Measurements from ENCODE around the gene TEC.
"Not testable (repeated sequence)": the region's sequence is repeated elsewhere in the genome, so short reads cannot be mapped to it uniquely, and the experiment has no call there.

Gene TEC

DNA sequence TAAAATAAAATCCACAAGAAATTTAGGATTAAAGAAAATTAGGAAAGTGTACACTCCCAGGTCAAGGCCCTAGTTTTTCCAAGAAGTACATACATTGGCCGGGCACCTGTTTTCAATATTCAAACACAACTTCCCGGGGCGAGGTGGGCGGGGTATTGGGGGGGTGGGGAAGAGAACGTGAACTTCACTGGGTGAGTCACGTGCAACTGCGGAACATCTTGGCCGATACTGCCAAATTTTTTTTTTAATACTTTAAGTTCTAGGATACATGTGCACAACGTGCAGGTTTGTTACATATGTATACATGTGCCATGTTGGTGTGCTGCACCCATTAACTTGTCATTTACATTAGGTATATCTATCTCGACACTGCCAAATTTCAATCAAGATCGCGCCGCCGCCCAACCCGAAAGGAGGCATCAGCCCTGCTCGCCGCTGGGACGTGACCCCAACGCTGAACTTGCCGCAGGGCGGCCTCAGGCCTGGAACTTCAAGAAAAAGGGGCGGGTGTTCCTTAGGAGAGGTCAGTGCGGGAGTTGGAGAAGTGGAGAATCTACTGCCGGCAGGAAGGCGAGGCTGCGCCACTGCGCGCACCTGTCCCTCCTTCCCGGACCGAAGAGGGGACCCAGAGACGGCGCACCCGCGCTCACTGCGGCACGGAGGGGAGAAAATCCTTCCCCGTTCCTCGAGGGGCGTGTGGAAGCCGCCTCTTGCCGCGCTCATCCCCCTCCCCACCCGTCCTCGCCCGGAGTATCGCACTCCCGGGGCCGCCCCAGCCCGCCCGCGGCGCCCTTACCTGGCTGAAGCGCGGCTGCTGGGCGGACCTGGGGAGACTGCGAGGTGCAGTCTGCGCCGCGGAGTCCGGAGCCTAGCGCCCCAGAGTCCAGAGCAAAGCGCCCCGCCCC, at the start of gene TEC:
TEC (minus strand) TSS at position 883 of the 905 bp plus-strand sequence. CDS start 41,224 bp downstream, outside the sequence.
- peak; percentile 28 to 39 for DNase-seq

DNA sequence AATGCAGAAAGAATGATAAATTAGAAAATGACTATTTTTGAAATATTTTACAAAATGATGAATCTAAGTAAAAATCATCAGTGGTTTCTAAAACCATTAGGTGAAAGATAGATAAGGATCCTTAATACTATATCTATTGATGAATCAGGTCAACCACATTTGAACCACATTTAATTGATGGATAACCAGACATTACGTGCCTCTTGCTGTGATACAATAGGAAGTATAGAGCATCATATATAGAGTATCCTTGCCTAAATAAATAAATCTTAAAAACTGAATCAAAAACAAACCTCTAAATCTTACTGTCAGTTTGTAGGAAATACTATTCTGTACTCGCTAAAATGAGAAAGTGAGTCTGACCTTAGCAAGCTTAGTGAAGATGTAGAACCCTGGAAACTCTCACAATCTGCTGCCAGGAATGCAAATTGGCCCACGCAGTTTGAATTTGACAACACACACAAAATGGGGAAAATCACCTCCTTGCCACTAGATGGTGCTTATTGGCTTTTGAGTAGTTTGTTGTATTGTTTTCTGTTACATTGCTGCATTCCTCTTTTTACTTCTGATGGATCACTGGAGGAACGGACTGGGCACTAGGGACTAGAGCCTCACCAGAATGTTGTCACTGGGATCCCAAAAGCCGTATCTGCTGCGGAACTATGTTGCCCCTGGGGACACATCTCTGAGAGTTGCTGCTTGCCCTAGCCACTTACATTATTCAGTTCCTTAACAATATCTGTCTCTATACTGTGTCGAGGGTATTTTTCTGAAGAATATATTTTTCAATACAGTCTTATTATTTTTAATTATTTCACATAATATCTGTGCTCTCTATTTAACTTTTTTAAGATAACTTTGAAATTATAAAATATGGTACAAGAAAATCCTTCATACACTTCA, 46.3 kb upstream of the TEC start:
- peak; percentile 7 to 10 for DNase-seq

DNA sequence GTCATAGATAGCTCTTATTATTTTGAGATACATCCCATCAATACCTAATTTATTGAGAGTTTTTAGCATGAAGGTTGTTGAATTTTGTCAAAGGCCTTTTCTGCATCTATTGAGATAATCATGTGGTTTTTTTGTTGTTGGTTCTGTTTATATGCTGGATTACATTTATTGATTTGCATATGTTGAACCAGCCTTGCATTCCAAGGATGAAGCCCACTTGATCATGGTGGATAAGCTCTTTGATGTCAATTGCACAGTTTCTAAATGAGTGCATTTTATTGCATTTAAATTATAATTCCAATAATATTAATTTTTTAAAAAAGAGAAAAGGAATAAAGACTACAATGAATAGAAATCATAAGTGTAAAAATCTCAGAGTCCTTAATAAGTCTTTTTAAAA, 45.1 kb upstream of the TEC start:
- not testable (repeated sequence) for DNase-seq

DNA sequence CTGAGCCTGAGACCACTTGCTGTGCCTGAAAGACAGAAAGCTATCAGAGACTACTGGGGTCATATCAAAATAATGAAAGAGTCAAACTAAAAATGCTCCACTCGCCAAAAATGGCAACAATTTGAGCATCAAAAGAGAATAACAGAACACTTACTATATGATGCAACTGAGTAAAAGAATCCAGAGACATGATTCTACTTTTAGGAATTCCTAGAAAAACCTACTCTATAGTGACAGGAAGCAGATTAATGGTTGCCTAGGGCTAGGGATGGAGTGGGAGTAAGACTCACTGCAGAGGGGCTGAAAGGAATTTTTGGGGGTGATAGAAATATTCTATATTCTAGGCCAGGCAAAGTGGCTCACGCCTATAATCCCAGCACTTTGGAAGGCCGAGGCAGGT, 42.3 kb upstream of the TEC start:
- no peak for DNase-seq

DNA sequence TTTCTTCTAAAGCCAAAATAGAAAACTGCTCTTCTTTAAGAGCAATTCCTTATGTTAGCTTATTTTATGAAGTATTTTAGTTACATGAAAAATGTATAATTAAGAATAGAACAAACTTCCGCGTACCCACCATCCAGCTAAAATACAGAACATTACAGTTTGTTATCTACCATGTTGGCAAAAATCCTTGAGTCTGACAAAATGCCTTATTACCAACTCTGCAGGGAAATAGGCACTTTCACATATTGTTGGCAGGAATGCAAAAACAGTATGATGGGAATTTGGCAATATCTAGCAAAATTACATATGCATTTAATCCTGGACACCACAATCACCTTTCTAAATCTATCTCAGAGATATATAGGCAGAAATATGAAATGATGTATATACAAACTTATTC, 39.3 kb upstream of the TEC start:
- DNase-seq, result no peak

DNA sequence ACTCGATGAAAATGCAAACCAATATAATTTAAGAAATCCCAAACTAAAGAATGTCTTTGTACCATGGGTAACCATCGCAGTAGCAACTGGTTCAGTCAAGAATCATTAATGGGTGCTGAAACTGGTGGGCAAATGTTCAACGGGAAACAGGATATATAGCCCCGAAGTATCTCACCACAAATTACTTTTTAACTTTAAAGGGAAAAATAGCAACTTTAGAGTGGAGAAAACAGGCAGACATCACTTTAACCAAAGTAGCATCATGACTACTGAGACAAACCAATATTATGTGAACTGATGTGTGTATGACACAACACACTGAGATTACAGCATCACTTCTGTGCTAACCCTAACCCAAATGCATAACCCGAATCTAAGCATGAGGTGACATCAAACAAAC, 37.9 kb upstream of the TEC start:
- DNase-seq, result no peak

DNA sequence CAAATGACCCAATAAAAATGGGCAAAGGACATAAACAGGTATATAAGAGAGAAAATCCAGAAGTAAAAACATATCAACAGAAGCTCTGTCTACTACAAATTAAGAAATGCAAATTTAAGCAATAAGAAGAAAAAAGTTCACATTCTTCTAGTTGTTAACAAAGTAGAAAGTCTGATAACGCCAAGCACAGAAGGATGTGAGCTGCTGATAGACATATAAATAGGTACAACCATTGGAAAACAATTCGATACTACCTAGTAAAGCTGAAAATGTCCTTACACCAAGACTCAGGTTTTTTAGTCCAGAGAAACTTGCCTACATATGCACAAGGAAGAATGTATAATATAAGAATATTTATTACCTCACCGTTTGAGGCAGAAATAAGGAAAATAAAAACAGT, 35.9 kb upstream of the TEC start:
- DNase-seq, result no peak

DNA sequence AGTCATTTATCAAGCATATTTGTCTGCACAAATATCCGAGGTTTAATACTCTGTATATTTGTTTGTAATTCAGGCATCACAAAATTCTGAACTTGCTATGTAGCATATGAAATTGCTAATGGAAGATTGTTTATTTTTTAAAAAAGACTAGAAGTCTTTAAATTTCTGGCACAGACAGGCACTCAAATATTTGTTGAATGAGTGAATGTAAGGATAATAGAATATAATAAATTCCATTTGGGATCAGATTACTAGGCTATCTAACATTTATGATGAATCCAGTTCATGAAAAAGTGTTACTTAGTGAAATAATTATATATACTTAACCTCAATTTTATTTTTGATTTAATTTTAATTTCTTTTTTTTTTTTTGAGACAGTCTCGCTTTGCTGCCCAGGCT, 30.4 kb upstream of the TEC start:
- DNase-seq, result no peak

DNA sequence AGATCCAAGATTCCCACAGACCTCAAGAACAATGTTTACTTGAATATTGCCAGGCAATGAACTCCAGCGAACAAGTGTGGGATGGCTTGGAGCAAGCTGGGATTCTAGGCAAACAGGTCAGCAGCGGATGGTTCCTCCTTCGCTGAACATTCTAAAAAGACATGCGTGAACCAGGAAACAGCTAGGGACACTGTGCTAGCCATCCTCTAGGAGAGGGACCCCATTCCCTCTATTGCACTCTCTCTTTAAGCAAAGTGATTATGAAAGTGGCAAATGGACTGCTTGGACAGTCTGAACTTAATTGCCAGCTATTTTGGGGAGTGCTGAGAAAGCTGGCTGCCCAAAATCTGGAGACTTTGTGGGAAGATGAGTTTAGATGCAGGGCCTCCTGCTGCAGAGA, 29.9 kb upstream of the TEC start:
- DNase-seq, result no peak

DNA sequence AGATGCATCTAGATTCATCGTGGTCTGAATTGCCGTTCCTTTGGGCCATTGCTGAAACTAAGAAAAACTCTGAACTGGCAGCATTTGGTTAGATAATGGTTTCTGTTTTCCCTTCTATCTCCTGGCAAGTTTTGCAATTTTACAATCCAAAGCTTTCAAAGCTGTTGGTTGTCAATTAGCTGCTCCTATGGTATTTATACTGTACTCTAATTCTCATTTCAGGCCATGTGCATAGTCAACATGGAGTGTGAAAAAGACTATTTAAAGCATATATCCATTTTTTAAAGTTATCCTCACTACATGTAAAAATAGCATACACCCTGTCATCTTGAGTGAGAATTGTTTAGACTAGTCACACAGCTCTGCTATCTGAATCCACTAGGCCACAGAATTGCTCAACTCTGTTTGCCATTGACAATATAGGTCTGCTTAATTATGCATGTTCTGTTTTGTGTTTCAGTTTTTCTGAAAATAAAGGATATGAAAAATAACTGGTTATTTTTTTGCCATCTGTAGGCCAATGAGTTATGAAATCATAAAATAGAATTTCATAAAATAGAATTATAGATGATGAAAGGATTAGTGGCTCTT, 27.7 kb upstream of the TEC start:
- no peak for DNase-seq

DNA sequence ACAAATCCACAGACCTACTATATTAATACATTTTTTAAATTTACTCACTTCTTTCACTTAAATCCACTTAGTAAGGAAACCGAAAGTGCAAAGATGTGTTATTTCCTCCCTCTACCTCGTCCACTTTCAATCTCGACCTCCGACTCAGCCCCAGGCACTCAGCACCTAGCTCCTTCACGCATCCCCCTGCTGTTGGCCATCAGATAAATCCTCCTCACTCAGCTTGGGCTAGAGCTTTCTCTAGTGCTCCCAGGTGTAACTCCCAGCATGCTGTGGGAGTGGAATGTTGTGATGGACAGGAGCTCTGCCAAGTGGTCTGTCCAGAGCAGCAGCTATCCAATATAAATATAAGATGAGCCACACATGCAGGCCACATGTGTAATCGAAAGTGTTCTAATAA, 26.7 kb upstream of the TEC start:
- DNase-seq, result no peak

DNA sequence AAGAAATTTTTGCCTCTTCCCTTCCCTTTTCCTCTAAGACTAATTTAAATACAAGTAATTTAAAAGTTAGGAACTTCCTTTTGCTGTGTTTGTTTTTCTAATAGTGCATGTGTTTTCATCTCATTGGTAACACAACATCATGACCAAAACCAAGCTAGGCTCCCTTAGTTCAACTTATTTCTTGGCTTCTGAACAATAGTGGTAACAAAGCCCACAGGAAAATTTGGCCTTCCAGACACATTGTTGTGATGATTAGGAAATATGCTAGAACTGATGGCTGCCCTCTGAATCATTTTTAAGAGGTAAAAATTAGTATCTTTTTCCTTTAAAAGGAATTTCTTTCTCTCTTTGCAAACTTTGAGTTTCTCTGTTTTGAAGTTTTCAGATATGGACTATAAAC, 25.5 kb upstream of the TEC start:
- no peak for DNase-seq

DNA sequence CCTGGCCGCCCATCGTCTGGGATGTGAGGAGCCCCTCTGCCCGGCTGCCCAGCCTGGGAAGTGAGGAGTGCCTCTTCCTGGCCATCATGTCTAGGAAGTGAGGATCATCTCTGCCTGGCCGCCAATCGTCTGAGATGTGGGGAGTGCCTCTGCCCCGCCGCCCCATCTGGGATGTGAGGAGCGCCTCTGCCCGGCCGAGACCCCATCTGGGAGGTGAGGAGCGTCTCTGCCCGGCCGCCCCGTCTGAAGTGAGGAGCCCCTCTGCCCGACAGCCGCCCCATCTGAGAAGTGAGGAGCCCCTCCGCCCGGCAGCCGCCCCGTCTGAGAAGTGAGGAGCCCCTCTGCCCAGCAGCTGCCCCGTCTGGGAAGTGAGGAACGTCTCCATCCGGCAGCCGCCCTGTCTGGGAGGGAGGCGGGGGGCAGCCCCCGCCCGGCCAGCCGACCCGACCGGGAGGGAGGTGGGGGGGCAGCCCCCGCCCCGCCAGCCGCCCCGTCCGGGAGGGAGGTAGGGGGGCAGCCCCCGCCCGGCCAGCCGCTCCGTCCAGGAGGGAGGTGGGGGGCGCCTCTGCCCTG, 22.7 kb upstream of the TEC start:
- DNase-seq, result not testable (repeated sequence)

DNA sequence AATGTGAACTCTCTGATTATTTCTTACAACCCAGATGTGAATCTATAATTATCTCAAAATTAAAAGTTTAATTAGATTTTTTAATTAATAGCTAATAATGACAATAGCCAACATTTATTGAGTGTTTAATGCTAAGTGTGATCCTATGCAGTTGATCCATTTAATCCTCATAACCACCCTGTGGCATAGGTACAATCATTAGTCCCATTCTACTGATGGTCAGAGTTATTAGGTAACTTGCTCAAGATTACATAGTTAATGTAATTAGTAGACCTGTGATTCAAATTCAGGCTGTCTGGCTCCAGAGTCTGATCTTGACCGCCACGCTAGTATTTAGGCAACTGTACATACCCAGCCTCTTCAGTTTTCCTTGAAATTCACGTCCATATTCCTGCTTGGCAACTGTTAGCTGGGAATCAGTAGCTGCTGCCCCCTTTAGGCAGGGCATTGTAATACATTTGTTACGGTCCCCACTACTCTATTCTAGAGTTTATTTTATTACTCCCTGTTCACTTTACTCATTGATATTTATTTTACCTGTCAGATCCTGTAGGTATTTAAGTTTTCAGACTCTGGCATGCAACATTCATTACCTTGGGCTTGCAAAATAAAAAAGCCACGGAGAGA, 20.6 kb upstream of the TEC start:
- peak in 1 of 2 donors; percentile 8 for DNase-seq

DNA sequence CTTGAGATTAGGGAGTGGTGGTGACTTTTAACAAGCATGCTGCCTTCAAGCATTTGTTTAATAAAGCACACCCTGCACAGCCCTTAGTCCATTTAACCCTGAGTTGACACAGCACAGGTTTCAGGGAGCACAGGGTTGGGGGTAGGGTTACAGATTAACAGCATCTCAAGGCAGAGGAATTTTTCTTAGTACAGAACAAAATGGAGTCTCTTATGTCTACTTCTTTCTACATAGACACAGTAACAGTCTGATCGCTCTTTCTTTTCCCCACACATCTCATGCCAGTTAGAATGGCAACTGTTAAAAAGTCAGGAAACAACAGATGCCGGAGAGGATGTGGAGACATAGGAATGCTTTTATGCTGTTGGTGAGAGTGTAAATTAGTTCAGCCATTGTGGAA, 16.4 kb upstream of the TEC start:
- not testable (repeated sequence) for DNase-seq

DNA sequence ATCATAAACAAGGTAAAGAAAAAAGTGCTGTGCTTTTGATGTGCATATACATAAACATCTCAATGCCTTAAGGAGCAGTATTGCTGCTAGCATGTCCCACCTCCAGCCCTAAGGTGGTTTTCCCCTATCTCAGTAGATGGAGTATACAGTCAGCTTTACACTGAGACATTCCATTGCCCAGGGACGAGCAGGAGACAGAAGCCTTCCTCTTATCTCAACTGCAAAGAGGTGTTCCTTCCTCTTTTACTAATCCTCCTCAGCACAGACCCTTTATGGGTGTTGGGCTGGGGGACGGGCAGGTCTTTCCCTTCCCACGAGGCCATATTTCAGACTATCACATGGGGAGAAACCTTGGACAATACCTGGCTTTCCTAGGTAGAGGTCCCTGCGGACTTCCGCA, 16.0 kb upstream of the TEC start:
- not testable (repeated sequence) for DNase-seq

DNA sequence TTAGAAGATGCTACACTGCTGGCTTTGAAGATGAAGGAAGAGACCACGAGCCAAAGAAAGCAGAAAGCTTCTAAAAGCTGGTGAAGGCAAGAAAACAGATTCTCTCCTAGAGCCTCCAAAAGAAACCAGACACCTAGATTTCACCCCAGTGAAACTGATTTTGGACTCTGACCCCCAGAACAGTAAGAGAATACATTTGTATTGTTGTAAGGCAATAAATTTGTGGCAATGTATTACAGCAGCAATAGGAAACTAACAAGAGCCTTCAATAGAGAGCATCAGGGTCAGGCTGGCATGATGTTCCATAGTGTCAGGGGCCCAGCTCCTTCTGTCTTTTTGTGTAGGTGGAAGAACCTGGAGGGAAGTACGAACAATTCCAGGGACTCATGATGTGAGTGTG, 6.0 kb upstream of the TEC start:
- no peak for DNase-seq

DNA sequence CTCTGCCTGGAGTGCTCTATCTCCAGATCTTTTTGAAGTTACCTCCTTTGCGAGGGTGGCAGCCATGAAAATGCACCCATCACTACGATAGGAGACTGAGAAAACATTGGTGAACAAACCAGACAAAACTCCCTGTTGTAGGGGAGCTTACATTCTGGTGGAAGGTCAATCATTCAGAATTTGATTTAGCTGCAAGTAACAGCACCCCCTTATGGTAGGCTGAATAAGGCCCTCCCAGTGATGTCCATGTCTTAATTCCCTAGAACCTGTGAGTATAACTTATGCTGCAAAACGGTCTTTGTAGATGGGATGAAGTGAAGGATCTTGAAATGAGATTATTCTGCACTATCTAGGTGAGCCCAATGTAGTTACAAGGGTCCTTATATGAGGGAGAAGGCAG, 5.6 kb upstream of the TEC start:
- DNase-seq, result no peak

DNA sequence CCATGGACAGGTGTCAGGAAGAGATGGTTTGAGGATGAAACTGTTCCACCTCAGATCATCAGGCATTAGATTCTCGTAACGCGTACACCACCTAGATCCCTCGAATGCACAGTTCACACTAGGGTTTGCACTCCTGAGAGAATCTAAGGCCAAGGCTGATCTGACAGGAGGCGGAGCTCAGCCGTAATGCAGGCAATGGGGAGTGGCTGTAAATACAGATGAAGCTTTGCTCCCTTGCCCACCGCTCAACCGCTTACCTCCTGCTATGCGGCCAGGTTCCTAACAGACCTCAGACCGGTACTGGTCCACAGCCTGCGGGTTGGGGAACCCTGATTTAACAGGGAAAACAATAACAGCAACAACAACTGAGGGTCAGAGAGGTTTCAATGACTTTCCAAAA, 2.0 kb upstream of the TEC start:
- no peak for DNase-seq

DNA sequence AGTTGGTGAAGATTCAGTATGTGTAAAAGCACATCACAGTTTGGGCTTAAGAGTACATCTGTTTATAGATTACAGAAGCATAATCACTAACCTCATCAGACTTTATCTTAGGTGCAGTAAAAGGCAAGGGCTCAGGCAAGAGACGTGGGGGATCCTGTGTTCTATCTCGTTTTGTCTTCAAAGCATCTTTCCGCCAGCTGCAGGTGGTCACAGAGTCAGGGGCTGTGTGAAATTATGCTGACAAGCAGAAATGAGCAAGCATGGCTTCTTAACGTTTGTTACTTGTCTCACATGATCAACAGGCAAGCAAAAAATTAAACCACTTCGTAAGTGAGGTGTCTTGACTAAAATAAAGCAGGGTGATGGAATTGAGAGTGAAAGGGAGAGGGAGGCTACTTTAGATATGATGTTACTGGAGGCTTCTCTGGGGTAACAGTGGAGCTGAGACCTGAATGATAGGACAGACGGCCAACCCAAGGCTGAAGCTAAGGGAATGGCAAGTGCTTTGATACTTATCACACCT, 1.4 kb upstream of the TEC start:
- no peak for DNase-seq

DNA sequence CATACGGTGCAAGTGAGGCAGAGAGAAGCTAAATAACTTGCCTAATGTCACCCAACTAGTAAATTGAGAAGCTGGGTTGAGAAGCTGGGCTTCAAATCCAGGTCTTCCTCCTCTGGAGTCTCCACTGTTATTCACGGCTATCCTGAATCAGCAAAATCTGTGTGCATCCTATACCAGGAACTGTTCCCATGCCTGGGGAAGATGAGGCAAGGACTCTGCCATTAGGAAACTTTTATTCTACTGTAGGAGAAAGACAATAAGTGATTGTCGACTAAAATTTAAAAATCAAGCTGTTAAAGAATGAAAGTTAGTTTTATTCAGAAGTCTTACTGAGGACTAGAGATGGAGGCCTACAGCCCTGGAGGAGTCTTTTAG, 872 bp upstream of the TEC start:
- no peak for DNase-seq

DNA sequence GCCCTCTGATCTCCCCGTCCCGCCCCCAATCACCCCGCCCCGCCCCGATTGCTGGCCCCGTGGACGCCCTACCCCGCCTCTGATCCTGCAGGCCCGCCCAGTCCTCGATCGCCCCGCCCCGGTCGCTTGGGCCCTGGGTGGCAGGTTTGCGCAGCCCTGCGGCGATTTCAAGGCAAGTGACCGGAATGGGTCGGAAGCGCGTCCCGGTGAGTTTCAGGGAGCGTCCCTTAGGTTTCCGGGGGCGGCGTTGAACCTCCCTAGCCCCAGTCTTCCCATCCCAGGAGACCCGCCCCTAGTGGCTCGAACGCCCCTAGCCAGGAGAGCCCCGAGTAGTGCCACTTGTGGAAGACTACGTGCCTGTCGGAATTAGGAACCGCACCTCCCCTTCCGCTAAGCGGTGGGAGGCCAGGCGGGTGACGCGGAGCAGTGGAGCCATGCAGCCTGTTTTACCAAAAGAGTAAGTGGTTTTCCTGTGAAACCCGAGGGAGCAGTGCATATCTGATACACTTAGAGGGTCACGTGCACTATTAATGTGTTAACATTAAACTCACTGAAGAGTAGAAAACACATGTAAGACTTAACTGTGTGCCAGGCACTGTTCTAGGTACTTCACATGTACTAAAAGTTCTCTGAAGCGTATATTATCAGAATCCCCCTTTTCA, 354 bp upstream of the TEC start:
- DNase-seq, result peak; percentile 90 to 91

Data from stimulated activated CD4-positive, alpha-beta T cell treated with anti-CD3 and anti-CD28 coated beads, Interleukin-2, amount 100 ng/mL, for 48 hours (primary cell).